ENCODE measurements around the gene GYS1. TPM values are rescaled to one million over a fixed set of nuclear protein-coding genes. Genes with fewer than 3 reads are reported as not detected.
A peak's percentile ranks its signal among the peaks of the same experiment; 100 is the strongest.

The GYS1 gene
- total and polyA plus RNA-seq, 2 experiments from 2014 or later: 15.9 to 28.9 TPM

- Histone ChIP-seq H3K27ac (ENCODE audit: low read depth) (peak overlapping the region; percentile 55; the same call in 1 of the 2 replicates), H3K79me2 (replicated peaks; ENCODE audit: insufficient read depth) (peaks cover 24% of the 10 kb centered on the region), H3K4me2 (peak overlapping the region; percentile 99), H2AFZ (no peak overlapping the region), H3K4me3 (peak overlapping the region; percentile 100), H3F3A (replicated peaks; ENCODE audit: low read depth) (peaks cover 56% of the 10 kb centered on the region), H3K27me3 (ENCODE audit: insufficient read depth) (no peaks in the 10 kb centered on the region), H4K20me1 (replicated peaks; ENCODE audit: insufficient read depth) (peaks cover 11% of the 10 kb centered on the region), H3K36me3 (ENCODE audit: insufficient read depth) (peaks cover 13% of the 10 kb centered on the region), H3K4me1 (ENCODE audit: insufficient read depth) (peaks cover 18% of the 10 kb centered on the region), H3K9me2 (ENCODE audit: insufficient read depth) (no peaks in the 10 kb centered on the region)
- peak overlapping the region; percentile 95 for H3K4me3 Mint-ChIP-seq
- H3K9me3 Mint-ChIP-seq: peaks cover 16% of the 10 kb centered on the region
- ATAC-seq (no peak), DNase-seq (ENCODE audit: low spot score) (no peak)
- no peak for TF ChIP-seq ZNF331 (CRISPR knock-in tag; IDR thresholded peaks at IDR 0.05; ENCODE audit: low read depth)
- no peak for TF ChIP-seq STAT1 (IDR thresholded peaks at IDR 0.05; ENCODE audit: unreplicated experiment)
- TF ChIP-seq POLR2AphosphoS5 (IDR thresholded peaks at IDR 0.05; ENCODE audit: low read depth): peak; percentile 3; the same call in 1 of the 2 replicates
- no peak for TF ChIP-seq JUNB (IDR thresholded peaks at IDR 0.05; ENCODE audit: unreplicated experiment)
- no peak for TF ChIP-seq ZNF462 (CRISPR knock-in tag; IDR thresholded peaks at IDR 0.05)
- no peak for TF ChIP-seq CREB1 (CRISPR knock-in tag; IDR thresholded peaks at IDR 0.05; ENCODE audit: low read depth)
- H3K27ac Mint-ChIP-seq: no peak overlapping the region
- peaks cover 44% of the 10 kb centered on the region for H3K4me1 Mint-ChIP-seq
- H3K27me3 Mint-ChIP-seq (ENCODE audit: insufficient read depth, low read depth, poor library complexity): peaks cover 58% of the 10 kb centered on the region
- peaks cover 52% of the 10 kb centered on the region for H3K36me3 Mint-ChIP-seq (ENCODE audit: low read depth)
Measured at GRCh38 chr19:48966541-48967345, 26.4 kb downstream of the GYS1 start.
